Neuronal stem cell (in vitro differentiated cells): ENCODE measurements around the gene KCNH2.

Experiments used
- DNase-seq: peaks from one replicate; pipeline ENCODE4 v3.0.0-alpha.2; 2013; ENCODE audit warnings: low spot score
- H2AFZ ChIP-seq: one replicate; pipeline ENCODE4 v1.6.1; 2013; ENCODE audit warnings: mild to moderate bottlenecking, low read length, inconsistent platforms
- H2AK5ac ChIP-seq: 2 replicates; pipeline ENCODE4 v1.6.1; 2013; ENCODE audit warnings: low read depth, mild to moderate bottlenecking, inconsistent platforms, low read length, moderate library complexity, mixed read lengths
- H2BK120ac ChIP-seq: 2 replicates; pipeline ENCODE4 v1.6.1; 2013; ENCODE audit warnings: low read depth, mild to moderate bottlenecking, inconsistent platforms, low read length, moderate library complexity, mixed read lengths
- H2BK12ac ChIP-seq: one replicate; pipeline ENCODE4 v1.6.1; 2013; ENCODE audit warnings: low read length, inconsistent platforms
- H2BK15ac ChIP-seq: 2 replicates; pipeline ENCODE4 v1.6.1; 2013; ENCODE audit warnings: mild to moderate bottlenecking, low read length, inconsistent platforms, mixed read lengths
- H2BK5ac ChIP-seq: one replicate; pipeline ENCODE4 v1.6.1; 2013; ENCODE audit warnings: inconsistent platforms, mild to moderate bottlenecking, low read length, moderate library complexity
- H3K14ac ChIP-seq: one replicate; pipeline ENCODE4 v1.6.1; 2013; ENCODE audit warnings: low read length, inconsistent platforms
- H3K18ac ChIP-seq: 2 replicates; pipeline ENCODE4 v1.6.1; 2013; ENCODE audit warnings: low read length, inconsistent platforms
- H3K23ac ChIP-seq: 2 replicates; pipeline ENCODE4 v1.6.1; 2013; ENCODE audit warnings: low read depth, mild to moderate bottlenecking, mixed read lengths, low read length, inconsistent platforms; ENCODE audit not compliant: poor library complexity
- H3K27ac ChIP-seq: replicated peaks from 3 replicates; pipeline ENCODE4 v1.5.1; 2013; ENCODE audit warnings: low read length, inconsistent platforms
- H3K27me3 ChIP-seq, 3 experiments: 2 replicates each; pipeline ENCODE4 v1.6.1; 2013; ENCODE audit warnings: low read length in 3 of 3, mild to moderate bottlenecking in 2 of 3, inconsistent platforms in 1 of 3, low read depth in 1 of 3, mixed read lengths in 1 of 3, moderate library complexity in 1 of 3; ENCODE audit not compliant: control insufficient read depth in 3 of 3, insufficient read depth in 3 of 3
- H3K36me3 ChIP-seq, 2 donors: replicated peaks in 1 of 2; 2 replicates each; pipeline ENCODE4 v1.6.1; 2013; ENCODE audit warnings: low read length in 2 of 2; ENCODE audit not compliant: control insufficient read depth in 2 of 2, insufficient read depth in 2 of 2
- H3K4ac ChIP-seq: 2 replicates; pipeline ENCODE4 v1.6.1; 2013; ENCODE audit warnings: inconsistent platforms, mild to moderate bottlenecking, low read length, moderate library complexity
- H3K4me1 ChIP-seq, 2 donors: 1 replicate in 1 of 2; 2 replicates in 1 of 2; pipeline ENCODE4 v1.6.1; 2013; ENCODE audit warnings: low read length in 2 of 2, low read depth in 1 of 2; ENCODE audit not compliant: control insufficient read depth in 2 of 2, insufficient read depth in 1 of 2
- H3K4me2 ChIP-seq: one replicate; pipeline ENCODE4 v1.6.1; 2013; ENCODE audit warnings: mild to moderate bottlenecking, low read length, inconsistent platforms; ENCODE audit not compliant: insufficient read depth, poor library complexity, severe bottlenecking
- H3K4me3 ChIP-seq, 2 donors: 2 replicates each; pipeline ENCODE4 v1.5.1; 2013; ENCODE audit warnings: low read length in 2 of 2, mild to moderate bottlenecking in 2 of 2, inconsistent platforms in 1 of 2, moderate library complexity in 1 of 2
- H3K79me1 ChIP-seq: one replicate; pipeline ENCODE4 v1.6.1; 2013; ENCODE audit warnings: low read depth, mild to moderate bottlenecking, inconsistent platforms, low read length, moderate library complexity
- H3K9ac ChIP-seq: one replicate; pipeline ENCODE4 v1.6.1; 2013; ENCODE audit warnings: mild to moderate bottlenecking, low read depth, low read length, inconsistent platforms; ENCODE audit not compliant: poor library complexity
- H3K9me3 ChIP-seq, 2 donors: replicated peaks in 1 of 2; 2 replicates each; pipeline versions ENCODE3 to v1.6.1; 2013; ENCODE audit warnings: low read length in 2 of 2, mild to moderate bottlenecking in 2 of 2, inconsistent platforms in 1 of 2, low read depth in 1 of 2, mixed read lengths in 1 of 2, moderate library complexity in 1 of 2; ENCODE audit not compliant: control insufficient read depth in 2 of 2, insufficient read depth in 1 of 2
- H4K8ac ChIP-seq: one replicate; pipeline ENCODE4 v1.6.1; 2013; ENCODE audit warnings: low read depth, mild to moderate bottlenecking, inconsistent platforms, low read length, moderate library complexity
- H4K91ac ChIP-seq: one replicate; pipeline ENCODE4 v1.6.1; 2013; ENCODE audit warnings: low read length, low read depth, mild to moderate bottlenecking, inconsistent platforms; ENCODE audit not compliant: poor library complexity
- WGBS, 2 donors: extraction: QIAGEN DNeasy Blood & Tissue Kit; methylation state at CpG; one replicate each; pipeline ENCODE4 v1.1.7; 2013; ENCODE audit warnings: missing lambda C conversion rate in 2 of 2, mixed read lengths in 1 of 2; ENCODE audit not compliant: insufficient read length in 2 of 2, insufficient replicate concordance in 1 of 2; ENCODE audit errors: extremely low coverage in 2 of 2; 5-methylcytosine and 5-hydroxymethylcytosine counted together

KCNH2 gene

DNA sequence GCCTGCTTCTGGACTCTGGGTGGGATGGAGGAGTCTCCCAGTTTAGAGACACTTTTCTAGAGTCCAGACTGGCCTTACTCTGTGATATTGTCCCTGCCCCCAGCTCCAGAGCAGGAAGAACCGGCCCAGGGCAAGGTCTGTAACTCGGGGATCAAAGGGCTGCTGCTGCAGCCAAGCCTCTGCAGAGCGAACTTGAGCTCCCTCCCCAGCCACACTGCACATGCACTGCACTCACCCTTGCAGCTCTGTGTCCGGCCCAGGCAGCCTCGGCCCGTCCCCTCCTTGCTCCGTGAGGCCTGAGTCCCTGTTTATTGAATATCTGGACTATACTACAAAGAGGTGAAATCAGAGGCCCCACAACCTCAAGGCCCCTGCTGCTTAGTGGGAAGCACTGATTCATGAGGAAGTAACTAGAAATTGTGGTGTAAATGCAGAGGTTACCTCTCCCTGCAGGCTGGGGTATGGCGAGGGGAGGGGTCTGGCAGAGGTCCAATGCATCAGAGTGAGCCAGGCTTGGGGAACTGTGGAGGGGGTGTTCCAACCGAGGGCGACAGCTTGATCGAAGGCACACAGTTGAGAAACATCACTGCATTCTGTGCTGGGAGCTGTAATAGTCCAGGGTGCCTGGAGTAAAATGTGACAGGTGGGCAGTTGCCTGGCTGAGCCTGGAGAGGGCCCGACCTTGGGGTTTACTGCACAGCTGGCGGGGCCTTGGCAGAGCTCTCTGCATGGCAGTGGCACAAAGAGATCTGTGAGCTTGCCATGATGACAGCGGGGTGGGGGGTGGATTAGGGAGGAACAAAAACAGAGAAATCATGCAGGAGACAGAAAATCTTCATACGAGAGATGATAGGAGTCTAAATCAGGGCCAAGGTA is 76.7 kb downstream of the KCNH2 start:
- no peak for DNase-seq
- no peak overlapping the region for H2BK5ac ChIP-seq
- no peaks in the 10 kb centered on the region for H3K9me3 ChIP-seq
- H3K9ac ChIP-seq, result no peak overlapping the region
- H3K36me3 ChIP-seq, result no peaks in the 10 kb centered on the region
- no peak overlapping the region for H3K23ac ChIP-seq
- peaks cover 0 to 30% (median 0%) of the 10 kb centered on the region in 3 experiments for H3K27me3 ChIP-seq
- no CpG with 5 or more reads among the region's 15 CpGs for WGBS, 2 donors
- H3K18ac ChIP-seq, result peak overlapping the region; percentile 60
- H2BK15ac ChIP-seq, result peak overlapping the region; percentile 51
- H4K8ac ChIP-seq, result no peak overlapping the region
- H3K4me2 ChIP-seq, result no peak overlapping the region
- H3K4ac ChIP-seq, result no peak overlapping the region
- peak overlapping the region; percentile 49 for H3K14ac ChIP-seq
- H3K4me1 ChIP-seq, result peaks cover 0 to 8% of the 10 kb centered on the region in 2 donors
- peak overlapping the region; percentile 51 for H2BK120ac ChIP-seq
- H2BK12ac ChIP-seq, result no peak overlapping the region
- no peak overlapping the region for H3K4me3 ChIP-seq
- no peak overlapping the region for H4K91ac ChIP-seq
- H3K27ac ChIP-seq, result no peak overlapping the region
- H2AFZ ChIP-seq, result peak overlapping the region; percentile 76
- H3K79me1 ChIP-seq, result no peaks in the 10 kb centered on the region
- peak overlapping the region; percentile 40 for H2AK5ac ChIP-seq

DNA sequence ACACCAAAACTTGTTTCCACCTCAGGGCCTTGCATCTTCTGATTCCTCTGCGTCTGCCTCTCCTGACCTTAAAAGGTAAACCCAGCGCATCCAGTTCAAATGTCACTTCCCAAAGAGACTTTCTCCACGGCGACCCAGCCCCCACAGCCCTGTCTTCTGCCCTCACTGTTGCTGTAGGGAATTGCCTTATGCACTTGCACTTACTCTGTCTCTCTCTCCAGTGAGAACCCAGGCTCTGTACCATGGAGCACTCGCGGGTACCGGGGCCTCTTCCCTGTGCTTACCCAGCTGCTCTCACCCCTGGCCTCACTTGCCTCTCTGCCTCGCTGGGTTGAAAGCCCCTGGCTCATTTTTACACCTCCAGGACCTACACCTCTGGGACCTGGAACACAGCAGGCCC is 77.4 kb downstream of the KCNH2 start:
- Histone ChIP-seq H2AK5ac (no peak overlapping the region), H3K27ac (no peak overlapping the region), H2BK120ac (no peak overlapping the region), H3K9ac (no peak overlapping the region), H2BK15ac (peak overlapping the region; percentile 51), H3K4ac (no peak overlapping the region), H3K79me1 (no peaks in the 10 kb centered on the region), H2AFZ (peak overlapping the region; percentile 76), H3K9me3 (no peaks in the 10 kb centered on the region), H2BK5ac (peak overlapping the region; percentile 68), H3K27me3 (peaks cover 0 to 30% (median 0%) of the 10 kb centered on the region in 3 experiments), H3K23ac (no peak overlapping the region), H3K14ac (peak overlapping the region; percentile 5), H4K91ac (no peak overlapping the region), H3K36me3 (no peaks in the 10 kb centered on the region), H3K4me1 (peaks cover 0 to 8% of the 10 kb centered on the region in 2 donors), H3K4me3 (no peak overlapping the region), H3K4me2 (no peak overlapping the region), H3K18ac (peak overlapping the region; percentile 61), H2BK12ac (peak overlapping the region; percentile 52), H4K8ac (no peak overlapping the region)
- no peak for DNase-seq
- WGBS, 2 donors, result no CpG with 5 or more reads among the region's 8 CpGs

DNA sequence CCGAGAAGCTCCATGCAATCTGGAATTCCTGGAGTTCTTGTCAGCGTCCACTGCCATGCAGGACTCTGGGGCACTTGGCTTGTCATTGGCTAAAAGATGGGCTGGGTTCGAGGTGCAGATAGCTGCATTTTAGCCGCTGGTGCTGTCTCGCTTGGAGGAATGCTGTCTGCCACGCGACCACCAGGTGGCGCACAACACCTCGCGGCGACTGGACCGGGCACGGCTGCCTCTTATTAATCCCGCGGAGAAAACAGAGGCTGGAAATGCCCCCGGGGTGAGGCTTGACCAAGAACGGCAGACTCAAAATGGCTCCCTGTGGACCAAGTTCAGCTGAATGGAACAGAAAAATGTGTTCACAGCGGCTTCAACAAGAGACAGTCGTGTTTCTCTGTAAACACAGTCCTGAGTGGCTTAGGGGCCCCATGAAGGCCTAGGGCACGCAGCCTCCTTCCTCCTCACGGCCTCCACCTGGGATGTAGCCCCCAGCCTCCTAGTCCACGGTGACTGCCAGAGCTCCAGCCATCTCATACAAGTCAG is 79.6 kb downstream of the KCNH2 start:
- Histone ChIP-seq H2BK15ac (no peak overlapping the region), H3K79me1 (no peaks in the 10 kb centered on the region), H3K4me1 (peaks cover 0 to 8% of the 10 kb centered on the region in 2 donors), H3K9me3 (no peaks in the 10 kb centered on the region), H2BK5ac (no peak overlapping the region), H2AFZ (peak overlapping the region; percentile 77), H4K91ac (no peak overlapping the region), H3K27ac (no peak overlapping the region), H3K27me3 (peaks cover 0 to 27% (median 0%) of the 10 kb centered on the region in 3 experiments), H2BK120ac (no peak overlapping the region), H3K18ac (peak overlapping the region; percentile 42), H3K23ac (peak overlapping the region; percentile 5), H4K8ac (no peak overlapping the region), H3K9ac (no peak overlapping the region), H3K4ac (no peak overlapping the region), H3K4me3 (no peak overlapping the region), H3K14ac (peak overlapping the region; percentile 25), H2BK12ac (peak overlapping the region; percentile 51), H3K36me3 (no peaks in the 10 kb centered on the region), H3K4me2 (no peak overlapping the region), H2AK5ac (peak overlapping the region; percentile 76)
- no CpG with 5 or more reads among the region's 22 CpGs for WGBS, 2 donors
- DNase-seq, result peak; percentile 61
